ENCODE measurements around the gene FAM241A. TPM values are rescaled to one million over a fixed set of nuclear protein-coding genes. Genes with fewer than 3 reads are reported as not detected.

Gene FAM241A
- total RNA-seq, 1 experiment from 2014 or later: 1.2 TPM

DNA sequence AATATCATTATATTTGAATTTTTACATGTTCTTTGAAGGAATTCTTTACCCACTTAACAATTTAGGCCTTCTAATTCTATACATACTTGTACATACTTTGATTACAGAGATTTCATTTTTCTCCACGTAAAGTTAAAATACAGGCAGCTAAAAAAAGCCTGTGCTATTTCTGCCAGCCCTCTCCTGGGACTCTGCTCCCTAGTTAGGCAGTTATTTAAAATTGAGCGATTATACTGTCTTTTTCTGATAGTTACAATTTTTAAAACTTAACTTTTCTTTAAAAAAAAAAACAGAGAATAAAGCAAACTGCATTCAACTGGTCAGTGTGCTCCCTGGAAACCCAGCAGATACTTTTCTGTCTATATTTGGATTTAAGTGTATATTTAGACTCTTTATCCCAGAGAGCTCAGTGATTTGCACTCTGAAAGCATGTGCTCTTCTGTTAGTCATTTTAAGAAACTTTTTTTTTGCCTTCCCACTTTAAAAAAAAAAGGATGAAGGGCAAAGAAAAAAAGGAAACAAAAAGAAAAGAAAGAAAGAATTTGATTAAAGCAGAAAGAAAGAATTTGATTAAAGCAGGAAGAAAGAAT is 18.1 kb upstream of the FAM241A start:
- no peak for DNase-seq
- H3K9me3 ChIP-seq: no peaks in the 10 kb centered on the region
- no peaks in the 10 kb centered on the region for H3K27me3 ChIP-seq
- no peaks in the 10 kb centered on the region for H3K36me3 ChIP-seq
- no peak overlapping the region for H3K4me3 ChIP-seq

- Histone ChIP-seq H3K4me3 (no peak overlapping the region), H3K36me3 (no peaks in the 10 kb centered on the region), H3K9me3 (no peaks in the 10 kb centered on the region), H3K27me3 (no peaks in the 10 kb centered on the region)
- DNase-seq: no peak
Observed at GRCh38 chr4:112127803-112128202, 17.5 kb upstream of the FAM241A start.

DNA sequence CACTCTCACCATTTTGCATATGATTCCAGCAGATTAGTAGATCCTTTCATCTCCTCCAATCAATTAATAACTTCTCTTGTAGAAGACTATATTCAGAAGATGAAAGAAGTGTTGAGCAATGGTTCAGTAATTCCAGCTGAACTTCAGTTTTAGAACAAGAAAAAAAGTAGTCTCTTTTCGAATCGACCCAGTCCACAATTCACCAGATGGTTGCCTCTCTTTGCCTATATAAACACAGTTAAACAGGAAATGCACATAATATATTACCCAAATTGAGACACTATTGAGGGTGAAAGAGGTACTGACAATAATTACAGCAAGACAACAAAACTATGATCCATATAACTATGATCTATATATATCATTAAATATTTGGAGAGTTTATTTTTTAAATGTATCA is 16.8 kb upstream of the FAM241A start:
- Histone ChIP-seq H3K36me3 (no peaks in the 10 kb centered on the region), H3K9me3 (no peaks in the 10 kb centered on the region), H3K4me3 (no peak overlapping the region), H3K27me3 (no peaks in the 10 kb centered on the region)
- DNase-seq: no peak

- Histone ChIP-seq H3K27me3 (no peaks in the 10 kb centered on the region), H3K4me3 (no peak overlapping the region), H3K9me3 (no peaks in the 10 kb centered on the region), H3K36me3 (no peaks in the 10 kb centered on the region)
- DNase-seq: peak; percentile 2
Observed at GRCh38 chr4:112130906-112131305, 14.3 kb upstream of the FAM241A start.

DNA sequence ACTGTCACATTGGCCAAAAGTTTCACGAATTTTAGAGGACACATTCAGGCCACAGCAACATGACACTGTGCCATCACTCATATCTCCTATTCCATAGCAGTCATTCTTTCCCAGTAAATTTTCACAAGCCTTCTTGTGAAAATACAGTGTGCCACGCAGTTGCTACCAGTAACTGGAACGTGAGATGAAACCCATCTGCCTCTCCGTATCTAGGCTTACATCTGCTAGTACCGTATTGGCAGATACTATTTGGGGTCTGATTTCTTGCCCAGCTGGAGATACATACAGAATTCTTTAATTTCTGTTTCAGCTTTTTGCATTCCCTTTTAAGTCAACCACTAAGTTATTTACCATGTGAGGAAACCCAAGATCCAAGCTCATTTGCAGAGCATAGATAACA is 8.7 kb upstream of the FAM241A start:
- Histone ChIP-seq H3K36me3 (no peaks in the 10 kb centered on the region), H3K4me3 (no peak overlapping the region), H3K9me3 (no peaks in the 10 kb centered on the region), H3K27me3 (no peaks in the 10 kb centered on the region)
- DNase-seq: no peak

- no peaks in the 10 kb centered on the region for H3K36me3 ChIP-seq
- no peaks in the 10 kb centered on the region for H3K27me3 ChIP-seq
- no peak for DNase-seq
- H3K9me3 ChIP-seq: no peaks in the 10 kb centered on the region
- no peak overlapping the region for H3K4me3 ChIP-seq
Observed at GRCh38 chr4:112138538-112138937, 6.7 kb upstream of the FAM241A start.

- H3K4me3 ChIP-seq: no peak overlapping the region
- H3K27me3 ChIP-seq: no peaks in the 10 kb centered on the region
- H3K36me3 ChIP-seq: no peaks in the 10 kb centered on the region
- no peaks in the 10 kb centered on the region for H3K9me3 ChIP-seq
- DNase-seq: no peak
Observed at GRCh38 chr4:112140536-112140935, 4.7 kb upstream of the FAM241A start.

DNA sequence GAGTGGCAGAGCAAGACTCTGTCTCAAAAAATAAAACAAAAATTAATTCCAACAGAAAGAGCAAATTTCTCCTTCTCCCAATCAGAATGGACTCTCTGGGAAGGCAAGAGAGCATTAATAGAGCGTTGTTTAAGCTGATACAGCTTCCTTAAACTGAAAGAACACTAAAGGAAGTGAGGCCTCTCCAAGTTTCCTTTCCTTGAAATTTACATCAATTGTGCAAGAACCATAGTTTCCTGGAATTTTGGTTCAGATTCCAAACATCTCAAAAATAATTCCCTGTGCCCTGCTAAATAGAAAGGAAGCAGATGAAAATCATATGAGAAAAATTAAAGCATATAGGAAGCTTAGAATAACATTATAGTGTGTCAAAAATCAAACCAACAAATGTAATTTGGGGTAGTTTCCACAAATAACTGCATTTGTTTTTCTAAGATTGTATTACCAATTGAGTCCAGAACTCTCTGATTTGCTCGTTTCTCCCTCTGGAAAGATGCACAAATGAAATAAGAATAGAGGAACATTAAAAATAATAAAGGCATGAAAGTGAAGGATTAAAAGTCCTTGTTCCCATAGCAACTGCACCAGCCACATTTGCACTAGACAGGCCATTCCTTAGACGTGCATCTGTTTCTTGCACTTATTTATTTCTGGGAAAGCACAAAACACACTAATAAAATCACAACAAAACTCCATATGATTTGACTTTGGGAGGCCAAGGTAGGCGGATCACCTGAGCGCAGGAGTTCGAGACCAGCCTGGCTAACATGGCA is 3.7 kb upstream of the FAM241A start:
- DNase-seq: no peak
- Histone ChIP-seq H3K9me3 (no peaks in the 10 kb centered on the region), H3K36me3 (no peaks in the 10 kb centered on the region), H3K27me3 (no peaks in the 10 kb centered on the region), H3K4me3 (no peak overlapping the region)

DNA sequence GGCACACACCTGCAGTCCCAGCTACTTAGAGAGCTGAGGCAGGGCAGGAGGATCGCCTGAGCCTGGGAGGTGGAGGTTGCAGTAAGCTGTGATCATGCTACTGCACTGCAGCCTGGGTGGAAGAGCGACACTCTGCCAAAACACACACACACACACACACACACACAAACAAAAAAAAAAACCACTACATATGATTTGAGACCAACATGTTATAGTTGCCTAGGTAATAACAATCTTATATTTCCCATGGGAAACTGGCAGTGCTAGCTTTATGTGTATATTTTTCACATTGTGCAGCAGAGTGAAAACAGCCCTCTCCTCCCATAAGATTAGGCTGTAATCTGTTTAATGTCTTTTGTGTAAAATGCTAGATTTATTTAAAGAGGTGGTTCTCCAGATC is 3.1 kb upstream of the FAM241A start:
- no peak overlapping the region for H3K4me3 ChIP-seq

DNA sequence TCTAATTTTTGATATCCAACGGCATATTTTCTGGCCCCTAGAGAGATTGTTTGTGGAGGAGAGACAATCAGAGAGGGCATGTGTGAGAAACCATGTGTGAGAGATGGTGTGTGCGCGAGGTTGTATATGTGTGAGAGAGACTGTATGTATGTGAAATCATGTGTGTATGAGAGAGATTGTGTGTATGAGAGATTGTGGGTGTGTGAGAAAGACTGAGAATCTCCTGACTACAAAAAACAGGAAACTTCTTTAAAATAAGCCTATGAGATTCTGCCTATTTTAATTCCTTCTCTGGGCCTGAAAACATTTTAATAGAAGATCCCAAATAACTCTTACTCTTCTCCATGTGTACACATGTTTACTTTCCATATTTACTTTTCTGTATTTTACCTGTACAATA is 1.5 kb upstream of the FAM241A start:
- Histone ChIP-seq H3K4me3 (no peak overlapping the region), H3K36me3 (no peaks in the 10 kb centered on the region), H3K27me3 (no peaks in the 10 kb centered on the region), H3K9me3 (no peaks in the 10 kb centered on the region)
- DNase-seq: no peak

More for the DNA sequence above, 3.1 kb upstream of the FAM241A start:
- DNase-seq: no peak
- no peaks in the 10 kb centered on the region for H3K36me3 ChIP-seq
- no peaks in the 10 kb centered on the region for H3K9me3 ChIP-seq
- no peaks in the 10 kb centered on the region for H3K27me3 ChIP-seq

- Histone ChIP-seq H3K27me3 (no peaks in the 10 kb centered on the region), H3K9me3 (no peaks in the 10 kb centered on the region), H3K36me3 (no peaks in the 10 kb centered on the region), H3K4me3 (peak overlapping the region; percentile 70)
- DNase-seq: no peak
Observed at GRCh38 chr4:112144546-112145325, 518 bp upstream of the FAM241A start.

DNA sequence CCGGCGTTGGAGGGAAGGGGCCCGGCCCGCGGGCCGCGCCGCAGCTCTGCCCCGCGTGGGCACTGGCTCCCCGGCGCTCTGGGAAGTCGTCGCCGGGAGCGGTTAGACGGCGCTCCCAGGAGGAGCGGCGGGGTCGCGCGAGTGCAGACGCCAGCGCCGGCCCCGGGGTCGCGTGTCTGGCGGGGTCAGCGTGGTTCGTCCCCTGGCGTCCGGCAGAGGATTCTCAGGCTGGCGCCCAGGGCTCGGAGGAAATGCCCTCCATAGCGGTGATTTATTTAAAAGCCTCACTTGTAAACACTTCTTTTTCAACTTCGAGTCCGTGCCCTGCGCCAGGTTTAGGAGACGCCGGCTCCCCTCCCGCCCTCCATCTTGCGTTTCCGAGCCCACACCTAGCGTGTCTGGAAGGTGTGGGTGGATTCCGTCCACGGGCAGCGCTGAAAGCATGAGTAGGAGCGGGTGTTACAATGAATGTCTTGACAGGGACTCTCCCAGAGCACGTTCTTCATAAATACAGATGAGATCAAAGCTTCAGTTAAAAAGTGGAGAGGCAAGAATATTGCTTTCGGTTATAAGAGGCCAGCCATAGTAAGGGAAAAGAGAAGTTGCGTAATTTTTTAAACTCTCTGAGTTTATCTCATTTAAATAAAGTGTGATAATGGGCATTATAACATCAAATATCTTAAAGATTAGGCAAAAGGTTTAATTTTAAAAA is 692 bp downstream of the FAM241A start:
- Histone ChIP-seq H3K9me3 (no peaks in the 10 kb centered on the region), H3K36me3 (no peaks in the 10 kb centered on the region), H3K27me3 (no peaks in the 10 kb centered on the region), H3K4me3 (peak overlapping the region; percentile 70)
- DNase-seq: peak; percentile 45

DNA sequence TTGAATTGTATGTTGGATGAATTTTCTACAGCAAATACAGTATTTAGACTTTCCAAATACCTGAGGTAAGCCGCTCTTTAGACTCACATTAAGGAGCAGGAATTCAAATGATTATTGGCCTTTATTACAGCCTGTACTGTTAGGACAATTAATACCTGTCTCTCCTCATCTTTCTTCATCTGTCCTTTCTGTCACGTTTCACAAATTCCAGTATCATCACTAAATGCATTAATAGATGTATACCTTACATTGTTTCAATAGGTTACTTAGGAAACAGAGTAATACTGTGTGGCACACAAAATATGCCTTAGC is 1.2 kb downstream of the FAM241A start:
- Histone ChIP-seq H3K9me3 (no peaks in the 10 kb centered on the region), H3K36me3 (no peaks in the 10 kb centered on the region), H3K27me3 (no peaks in the 10 kb centered on the region), H3K4me3 (peak overlapping the region; percentile 70)
- DNase-seq: no peak

GRCh38 chr4:112147697-112148096 is 2.4 kb downstream of the FAM241A start:
- Histone ChIP-seq H3K27me3 (no peaks in the 10 kb centered on the region), H3K4me3 (peak overlapping the region; percentile 70), H3K9me3 (no peaks in the 10 kb centered on the region), H3K36me3 (no peaks in the 10 kb centered on the region)
- peak; percentile 19 for DNase-seq

- Histone ChIP-seq H3K36me3 (no peaks in the 10 kb centered on the region), H3K27me3 (no peaks in the 10 kb centered on the region), H3K9me3 (no peaks in the 10 kb centered on the region), H3K4me3 (no peak overlapping the region)
- no peak for DNase-seq
Observed at GRCh38 chr4:112150920-112151319, 5.7 kb downstream of the FAM241A start.

DNA sequence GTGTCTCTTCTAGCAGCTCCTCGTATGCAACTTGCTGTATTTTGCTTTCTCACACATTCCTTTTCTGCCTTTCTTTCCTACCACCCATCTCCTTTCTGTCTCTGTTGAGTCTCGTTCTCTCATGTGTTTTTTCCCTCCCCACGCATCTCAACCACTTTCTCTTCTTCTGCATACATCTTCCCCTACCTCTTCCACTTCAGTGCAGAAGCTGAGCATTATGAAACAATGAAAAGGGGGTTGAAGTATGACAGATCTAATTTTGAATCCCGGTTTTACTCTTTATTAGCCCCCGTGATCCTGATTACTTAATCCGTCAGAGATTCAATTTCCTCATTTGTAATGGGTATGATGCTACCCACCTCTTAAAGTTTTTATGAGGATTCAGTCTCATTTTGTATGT is 7.3 kb downstream of the FAM241A start:
- Histone ChIP-seq H3K36me3 (no peaks in the 10 kb centered on the region), H3K4me3 (no peak overlapping the region), H3K27me3 (no peaks in the 10 kb centered on the region), H3K9me3 (no peaks in the 10 kb centered on the region)
- DNase-seq: no peak

DNA sequence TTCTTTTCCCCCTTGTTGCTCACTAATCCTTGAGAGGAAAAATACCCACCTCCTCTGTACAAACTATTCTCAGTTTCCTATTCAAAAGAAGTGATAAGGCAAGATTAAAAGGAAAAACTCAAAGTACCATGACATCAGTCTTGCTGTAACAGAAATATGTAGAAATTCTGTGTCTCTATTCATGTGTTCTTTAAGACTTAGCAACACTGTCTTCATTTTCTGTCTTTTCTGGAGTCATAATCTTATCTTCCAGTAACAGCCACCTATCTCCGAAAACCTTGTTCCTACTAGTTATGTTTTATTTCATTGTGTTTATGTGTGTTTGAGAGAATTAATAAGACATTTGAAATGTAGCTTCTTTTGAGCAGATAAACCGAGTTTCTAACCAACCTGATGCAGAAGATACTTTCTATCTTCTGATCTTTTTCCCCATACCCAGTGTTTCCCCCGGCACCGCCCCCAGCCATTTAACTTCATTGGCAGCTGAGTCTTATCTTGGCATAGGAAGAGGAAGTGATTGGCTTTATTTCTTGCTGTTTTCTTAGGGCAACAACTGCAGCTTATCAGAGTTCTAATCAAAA is 8.0 kb downstream of the FAM241A start:
- Histone ChIP-seq H3K4me3 (no peak overlapping the region), H3K36me3 (no peaks in the 10 kb centered on the region), H3K9me3 (no peaks in the 10 kb centered on the region), H3K27me3 (no peaks in the 10 kb centered on the region)
- no peak for DNase-seq
